Trophoblast cell (in vitro differentiated cells and primary cell): ENCODE data around the gene COL4A2.

ENCODE experiments used
- DNase-seq, 2 donors: peaks; one replicate each; pipeline ENCODE4 v3.0.0-alpha.2; 2016
- H2AFZ ChIP-seq: 2 replicates; pipeline ENCODE4 v1.6.1; 2013; ENCODE audit warnings: low read length, moderate library complexity, mild to moderate bottlenecking; ENCODE audit not compliant: insufficient read depth, poor library complexity
- H2AK5ac ChIP-seq: 2 replicates; pipeline ENCODE4 v1.6.1; 2013; ENCODE audit warnings: mild to moderate bottlenecking, low read length
- H2BK120ac ChIP-seq: 2 replicates; pipeline ENCODE4 v1.6.1; 2013; ENCODE audit warnings: low read length, mild to moderate bottlenecking, moderate library complexity; ENCODE audit not compliant: insufficient read depth, poor library complexity
- H2BK12ac ChIP-seq: 2 replicates; pipeline ENCODE4 v1.6.1; 2013; ENCODE audit warnings: mild to moderate bottlenecking, low read length, moderate library complexity
- H2BK5ac ChIP-seq: 2 replicates; pipeline ENCODE4 v1.6.1; 2013; ENCODE audit warnings: low read length, low read depth, moderate library complexity, mild to moderate bottlenecking; ENCODE audit not compliant: poor library complexity
- H3K14ac ChIP-seq: 2 replicates; pipeline ENCODE4 v1.6.1; 2013; ENCODE audit warnings: mild to moderate bottlenecking, low read length
- H3K18ac ChIP-seq: 2 replicates; pipeline ENCODE4 v1.6.1; 2013; ENCODE audit warnings: mild to moderate bottlenecking, low read length
- H3K23ac ChIP-seq: 2 replicates; pipeline ENCODE4 v1.6.1; 2013; ENCODE audit warnings: low read length
- H3K27ac ChIP-seq: 2 replicates; pipeline ENCODE4 v1.5.1; 2013; ENCODE audit warnings: low read depth, mild to moderate bottlenecking, inconsistent platforms, low read length, moderate library complexity
- H3K27me3 ChIP-seq: 2 replicates; pipeline ENCODE4 v1.6.1; 2013; ENCODE audit warnings: inconsistent platforms, mild to moderate bottlenecking, low read length, moderate library complexity; ENCODE audit not compliant: insufficient read depth
- H3K36me3 ChIP-seq, 2 experiments: 1 replicate in 1 of 2; 2 replicates in 1 of 2; pipeline ENCODE4 v1.6.1; 2013; ENCODE audit warnings: low read length in 2 of 2, mild to moderate bottlenecking in 2 of 2, moderate library complexity in 1 of 2; ENCODE audit not compliant: insufficient read depth in 2 of 2, control insufficient read depth in 1 of 2
- H3K4ac ChIP-seq: 2 replicates; pipeline ENCODE4 v1.6.1; 2013; ENCODE audit warnings: low read depth, mild to moderate bottlenecking, low read length, moderate library complexity
- H3K4me1 ChIP-seq, 2 experiments: 1 replicate in 1 of 2; 2 replicates in 1 of 2; pipeline ENCODE4 v1.6.1; 2013; ENCODE audit warnings: low read length in 2 of 2, mild to moderate bottlenecking in 2 of 2, moderate library complexity in 1 of 2; ENCODE audit not compliant: insufficient read depth in 2 of 2, control insufficient read depth in 1 of 2
- H3K4me2 ChIP-seq: 2 replicates; pipeline ENCODE4 v1.6.1; 2013; ENCODE audit warnings: inconsistent platforms, mild to moderate bottlenecking, low read length, moderate library complexity
- H3K4me3 ChIP-seq: 2 replicates; pipeline ENCODE4 v1.5.1; 2013; ENCODE audit warnings: mild to moderate bottlenecking, low read depth, low read length, inconsistent platforms
- H3K79me1 ChIP-seq: one replicate; pipeline ENCODE4 v1.6.1; 2013; ENCODE audit warnings: low read length
- H3K79me2 ChIP-seq: 2 replicates; pipeline ENCODE4 v1.6.1; 2013; ENCODE audit warnings: low read length, mild to moderate bottlenecking; ENCODE audit not compliant: control insufficient read depth, insufficient read depth, poor library complexity
- H3K9ac ChIP-seq: 2 replicates; pipeline ENCODE4 v1.6.1; 2013; ENCODE audit warnings: mild to moderate bottlenecking, low read length
- H3K9me3 ChIP-seq: 2 replicates; pipeline ENCODE4 v1.6.1; 2013; ENCODE audit warnings: low read depth, mild to moderate bottlenecking, control low read depth, inconsistent platforms, low read length; ENCODE audit not compliant: insufficient read depth
- H4K12ac ChIP-seq: 2 replicates; pipeline ENCODE4 v1.6.1; 2013; ENCODE audit warnings: low read depth, mild to moderate bottlenecking, low read length, moderate library complexity
- H4K8ac ChIP-seq: 2 replicates; pipeline ENCODE4 v1.6.1; 2013; ENCODE audit warnings: low read depth, mild to moderate bottlenecking, low read length, moderate library complexity
- H4K91ac ChIP-seq: one replicate; pipeline ENCODE4 v1.6.1; 2013; ENCODE audit warnings: low read depth, mild to moderate bottlenecking, low read length, moderate library complexity
- WGBS: extraction: QIAGEN DNeasy Blood & Tissue Kit; methylation state at CpG from one replicate; pipeline ENCODE4 v1.1.7; 2013; ENCODE audit warnings: missing lambda C conversion rate; ENCODE audit not compliant: insufficient read length, insufficient coverage; ENCODE audit errors: extremely low coverage; 5-methylcytosine and 5-hydroxymethylcytosine counted together

COL4A2 gene

DNA sequence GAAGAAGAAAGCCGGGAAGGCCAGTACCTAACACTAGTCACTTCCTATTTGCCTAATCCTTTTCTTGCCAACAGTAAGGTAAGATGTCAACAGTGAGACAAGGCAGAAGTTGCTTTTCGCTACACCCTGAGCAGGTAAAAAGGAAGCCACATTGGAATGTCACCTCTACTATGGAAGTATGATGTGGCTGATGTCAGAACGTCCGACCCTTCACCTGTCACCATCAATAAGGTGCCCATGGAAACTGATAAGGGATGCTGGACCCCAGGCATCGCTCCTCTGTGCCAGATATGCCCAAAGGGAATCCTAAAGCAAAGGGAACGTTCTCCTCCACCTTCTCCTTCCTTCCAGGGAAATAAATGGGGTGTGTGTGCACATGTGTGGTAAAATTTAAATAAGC, 34.4 kb upstream of the COL4A2 start:
- no peak overlapping the region for H3K14ac ChIP-seq
- no peak overlapping the region for H4K12ac ChIP-seq
- no peak overlapping the region for H3K4me3 ChIP-seq
- H3K36me3 ChIP-seq = peaks cover 9 to 31% of the 10 kb centered on the region in 2 experiments
- H3K79me2 ChIP-seq = no peaks in the 10 kb centered on the region
- no peak overlapping the region for H2BK12ac ChIP-seq
- no peaks in the 10 kb centered on the region for H3K79me1 ChIP-seq
- H4K8ac ChIP-seq = no peak overlapping the region
- H3K9me3 ChIP-seq = peaks cover 2% of the 10 kb centered on the region
- H3K23ac ChIP-seq = no peak overlapping the region
- H2AK5ac ChIP-seq = no peak overlapping the region
- no peak overlapping the region for H2BK5ac ChIP-seq
- no peak overlapping the region for H4K91ac ChIP-seq
- no peaks in the 10 kb centered on the region for H3K4me1 ChIP-seq
- H2BK120ac ChIP-seq = no peak overlapping the region
- H3K9ac ChIP-seq = no peak overlapping the region
- no peaks in the 10 kb centered on the region for H3K27me3 ChIP-seq
- H3K18ac ChIP-seq = no peak overlapping the region
- H3K4me2 ChIP-seq = no peak overlapping the region
- no peak overlapping the region for H2AFZ ChIP-seq
- no CpG with 5 or more reads among the region's 6 CpGs for WGBS
- no peak overlapping the region for H3K4ac ChIP-seq
- no peak for DNase-seq
- H3K27ac ChIP-seq = no peak overlapping the region

GRCh38 chr13:110273254-110273653, 33.8 kb upstream of the COL4A2 start:
- WGBS = no CpG with 5 or more reads among the region's 6 CpGs

GRCh38 chr13:110274687-110275086, 32.4 kb upstream of the COL4A2 start:
- H3K9ac ChIP-seq = no peak overlapping the region
- no peak overlapping the region for H3K27ac ChIP-seq
- H4K12ac ChIP-seq = no peak overlapping the region
- H3K79me2 ChIP-seq = no peaks in the 10 kb centered on the region
- H2BK12ac ChIP-seq = no peak overlapping the region
- no peaks in the 10 kb centered on the region for H3K4me1 ChIP-seq
- H3K79me1 ChIP-seq = no peaks in the 10 kb centered on the region
- H3K36me3 ChIP-seq = peaks cover under 1 to 20% of the 10 kb centered on the region in 2 experiments
- no peak overlapping the region for H4K8ac ChIP-seq
- H2BK5ac ChIP-seq = no peak overlapping the region
- H3K27me3 ChIP-seq = no peaks in the 10 kb centered on the region
- H3K23ac ChIP-seq = no peak overlapping the region
- H3K4ac ChIP-seq = no peak overlapping the region
- H3K4me2 ChIP-seq = no peak overlapping the region
- H4K91ac ChIP-seq = no peak overlapping the region
- no peak overlapping the region for H3K18ac ChIP-seq
- no peak overlapping the region for H2AFZ ChIP-seq
- no CpG with 5 or more reads among the region's 5 CpGs for WGBS
- no peak overlapping the region for H3K14ac ChIP-seq
- H3K4me3 ChIP-seq = no peak overlapping the region
- H2BK120ac ChIP-seq = no peak overlapping the region
- no peaks in the 10 kb centered on the region for H3K9me3 ChIP-seq
- DNase-seq = peak in 1 of 2 donors; percentile 54
- H2AK5ac ChIP-seq = no peak overlapping the region

More at GRCh38 chr13:110273254-110273653, 33.8 kb upstream of the COL4A2 start:
- Histone ChIP-seq H2AK5ac (no peak overlapping the region), H3K9ac (no peak overlapping the region), H2BK120ac (no peak overlapping the region), H3K4me1 (no peaks in the 10 kb centered on the region), H2BK12ac (no peak overlapping the region), H3K23ac (no peak overlapping the region), H2BK5ac (no peak overlapping the region), H2AFZ (no peak overlapping the region), H3K4ac (no peak overlapping the region), H3K9me3 (peaks cover 2% of the 10 kb centered on the region), H4K12ac (no peak overlapping the region), H3K4me2 (no peak overlapping the region), H3K27ac (no peak overlapping the region), H3K14ac (no peak overlapping the region), H4K91ac (no peak overlapping the region), H3K36me3 (peaks cover 6 to 28% of the 10 kb centered on the region in 2 experiments), H3K79me2 (no peaks in the 10 kb centered on the region), H3K4me3 (no peak overlapping the region), H3K18ac (no peak overlapping the region), H3K79me1 (no peaks in the 10 kb centered on the region), H4K8ac (no peak overlapping the region), H3K27me3 (no peaks in the 10 kb centered on the region)
- no peak for DNase-seq

- no CpG with 5 or more reads among the region's 16 CpGs for WGBS
- no peaks in the 10 kb centered on the region for H3K79me2 ChIP-seq
- H3K9me3 ChIP-seq = no peaks in the 10 kb centered on the region
- no peaks in the 10 kb centered on the region for H3K4me1 ChIP-seq
- peaks cover 2 to 17% of the 10 kb centered on the region in 2 experiments for H3K36me3 ChIP-seq
- H3K4me3 ChIP-seq = no peak overlapping the region
- H4K91ac ChIP-seq = no peak overlapping the region
- H2AK5ac ChIP-seq = no peak overlapping the region
- no peak overlapping the region for H3K18ac ChIP-seq
- H2BK5ac ChIP-seq = no peak overlapping the region
- no peak overlapping the region for H3K4ac ChIP-seq
- no peak overlapping the region for H4K12ac ChIP-seq
- no peak overlapping the region for H3K4me2 ChIP-seq
- no peak overlapping the region for H2AFZ ChIP-seq
- H2BK120ac ChIP-seq = no peak overlapping the region
- H3K9ac ChIP-seq = no peak overlapping the region
- no peak overlapping the region for H4K8ac ChIP-seq
- no peak overlapping the region for H2BK12ac ChIP-seq
- no peaks in the 10 kb centered on the region for H3K27me3 ChIP-seq
- no peaks in the 10 kb centered on the region for H3K79me1 ChIP-seq
- no peak for DNase-seq
- no peak overlapping the region for H3K27ac ChIP-seq
- H3K23ac ChIP-seq = no peak overlapping the region
- H3K14ac ChIP-seq = no peak overlapping the region
These were observed 31.0 kb upstream of the COL4A2 start for GRCh38 chr13:110275931-110276552.
